Stomach (tissue), 9 donors: ENCODE measurements around the gene KIRREL3. TPM values are rescaled to one million over a fixed set of nuclear protein-coding genes. Genes with fewer than 3 reads are reported as not detected.

Source experiments
- DNase-seq, 2 donors: peaks; one replicate each; pipeline versions ENCODE4 v3.0.0 to v3.0.0-alpha.2; 2013 to 2019
- H3K27ac ChIP-seq, 5 donors: fragments of 200-600 bp in 4 of 5; sonication (generic) in 4 of 5; one replicate each; pipeline ENCODE4 v1.5.1; 2013 to 2019; ENCODE audit warnings: mild to moderate bottlenecking in 1 of 5, moderate library complexity in 1 of 5
- H3K27me3 ChIP-seq, 3 donors: fragments of 200-600 bp; sonication (generic); one replicate each; pipeline ENCODE4 v1.5.1; 2017 to 2019; ENCODE audit warnings: mixed run types in 1 of 3
- H3K36me3 ChIP-seq, 4 donors: fragments of 200-600 bp; sonication (generic); 1 replicate in 3 of 4; 2 replicates in 1 of 4; pipeline ENCODE4 v1.5.1; 2016 to 2019
- H3K4me1 ChIP-seq, 4 donors: fragments of 200-600 bp; sonication (generic); one replicate each; pipeline ENCODE4 v1.5.1; 2016 to 2019
- H3K4me3 ChIP-seq, 4 donors: fragments of 200-600 bp; sonication (generic) in 3 of 4; one replicate each; pipeline ENCODE4 v1.5.1; 2016 to 2019; ENCODE audit warnings: mild to moderate bottlenecking in 1 of 4
- H3K9me3 ChIP-seq, 4 donors: fragments of 200-600 bp; sonication (generic); one replicate each; pipeline ENCODE4 v1.5.1; 2016 to 2019
- CTCF ChIP-seq, 7 experiments: fragments of 450-650 bp in 4 of 7; fragments of 200-600 bp in 3 of 7; sonication (generic) in 3 of 7; IDR thresholded peaks; one replicate each; pipeline ENCODE4 v1.5.1; 2016 to 2019; ENCODE audit warnings: antibody characterized with exemption in 7 of 7, control low read depth in 2 of 7, mild to moderate bottlenecking in 1 of 7
- EP300 ChIP-seq: sonication (generic); formaldehyde crosslinking; IDR thresholded peaks from one replicate; pipeline ENCODE4 v1.6.1; 2017; ENCODE audit warnings: antibody characterized with exemption
- POLR2A ChIP-seq, 4 donors: fragments of 450-650 bp; IDR thresholded peaks; one replicate each; pipeline ENCODE4 v1.6.1; 2016; ENCODE audit warnings: antibody characterized with exemption in 4 of 4, control low read depth in 2 of 4, mild to moderate bottlenecking in 1 of 4, moderate library complexity in 1 of 4
- POLR2AphosphoS5 ChIP-seq, 3 donors: sonication (generic); formaldehyde crosslinking; IDR thresholded peaks; one replicate each; pipeline ENCODE4 v1.6.1; 2016; ENCODE audit warnings: antibody characterized with exemption in 3 of 3
- WGBS, 5 donors: extraction: QIAGEN DNeasy Blood & Tissue Kit in 3 of 5; methylation state at CpG; one replicate each; pipeline versions ENCODE4 v1.1.5 to v1.1.7; 2013 to 2018; 5-methylcytosine and 5-hydroxymethylcytosine counted together
- intact Hi-C: fragments of 100-400 bp; cut with DNase I; formaldehyde crosslinking; loops from one replicate; pipeline ENCODE4 v1.15.1; 2023; ENCODE audit warnings: low total_unique reads
- polyA plus RNA-seq, 3 donors: library from polyadenylated mRNA; stranded (reverse); fragments of 200-250 nt; gene quantifications; one replicate each; pipeline ENCODE4 v1.2.3, GENCODE V29; 2013
- total RNA-seq, 5 donors: library from RNA; depleted of rRNA; stranded (reverse); fragments of >200 nt; gene quantifications; one replicate each; pipeline versions ENCODE4 v1.1.0 to v1.2.3, GENCODE V29; 2014 to 2016
- donor health status: healthy with polysubstance abuse.
- donor health status: Bipolar disorder and iron deficiency.
- donor health status: healthy.

Gene KIRREL3
- total and polyA plus RNA-seq, 8 donors, result 0.10 to 1.7 (median 0.38) TPM; not detected in 4

- Histone ChIP-seq H3K27ac (no peak overlapping the region), H3K4me3 (no peak overlapping the region), H3K9me3 (no peaks in the 10 kb centered on the region), H3K36me3 (no peaks in the 10 kb centered on the region), H3K27me3 (peaks cover 0 to 43% (median 10%) of the 10 kb centered on the region in 3 donors), H3K4me1 (peaks cover 0 to 11% (median 4%) of the 10 kb centered on the region in 4 donors)
- 75 to 85% (median 78%) methylated on average over 5 of the region's 5 CpGs for WGBS, 5 donors
- intact Hi-C loops, result no loop called here
- DNase-seq, result no peak
- no peak for TF ChIP-seq CTCF (IDR thresholded peaks at IDR 0.05)
- TF ChIP-seq POLR2AphosphoS5 (IDR thresholded peaks at IDR 0.05), result no peak
- TF ChIP-seq EP300, result no peak
- no peak for TF ChIP-seq POLR2A (IDR thresholded peaks at IDR 0.05)
Measured at GRCh38 chr11:126546694-126547093, 453.9 kb downstream of the KIRREL3 start.

GRCh38 chr11:126546191-126546590 lies 454.4 kb downstream of the KIRREL3 start:
- Histone ChIP-seq H3K4me3 (no peak overlapping the region), H3K9me3 (no peaks in the 10 kb centered on the region), H3K4me1 (peaks cover 0 to 11% (median 4%) of the 10 kb centered on the region in 4 donors), H3K27me3 (peaks cover 0 to 40% (median 10%) of the 10 kb centered on the region in 3 donors), H3K36me3 (no peaks in the 10 kb centered on the region), H3K27ac (no peak overlapping the region)
- no peak for DNase-seq
- intact Hi-C loops, result no loop called here
- no peak for TF ChIP-seq CTCF (IDR thresholded peaks at IDR 0.05)
- TF ChIP-seq EP300, result no peak
- no peak for TF ChIP-seq POLR2AphosphoS5 (IDR thresholded peaks at IDR 0.05)
- TF ChIP-seq POLR2A (IDR thresholded peaks at IDR 0.05), result no peak
- 87 to 100% (median 95%) methylated on average over 2 of the region's 2 CpGs for WGBS, 5 donors

- no peak for DNase-seq
- Histone ChIP-seq H3K27me3 (peaks cover 0 to 35% (median 10%) of the 10 kb centered on the region in 3 donors), H3K36me3 (no peaks in the 10 kb centered on the region), H3K27ac (no peak overlapping the region), H3K4me3 (no peak overlapping the region), H3K4me1 (peaks cover 0 to 11% (median 4%) of the 10 kb centered on the region in 4 donors), H3K9me3 (no peaks in the 10 kb centered on the region)
- TF ChIP-seq EP300 (no peak), CTCF (IDR thresholded peaks at IDR 0.05) (no peak), POLR2A (IDR thresholded peaks at IDR 0.05) (no peak), POLR2AphosphoS5 (IDR thresholded peaks at IDR 0.05) (no peak)
- WGBS, 5 donors, result 63 to 74% (median 64%) methylated on average over 8 of the region's 8 CpGs
- intact Hi-C loops, result no loop called here
Measured at GRCh38 chr11:126545057-126545555, 455.5 kb downstream of the KIRREL3 start.

- 22 to 31% (median 29%) methylated on average over 13 to 15 of the region's 15 CpGs for WGBS, 5 donors
- no peak overlapping the region for H3K27ac ChIP-seq
- DNase-seq, result peak in 1 of 2 donors; percentile 58
- intact Hi-C loops, result no loop called here
- H3K36me3 ChIP-seq, result no peaks in the 10 kb centered on the region
- TF ChIP-seq POLR2A (IDR thresholded peaks at IDR 0.05) (no peak), CTCF (IDR thresholded peaks at IDR 0.05) (no peak), POLR2AphosphoS5 (IDR thresholded peaks at IDR 0.05) (no peak), EP300 (no peak)
- peaks cover 0 to 32% (median 10%) of the 10 kb centered on the region in 3 donors for H3K27me3 ChIP-seq
- peaks cover 0 to 11% (median 4%) of the 10 kb centered on the region in 4 donors for H3K4me1 ChIP-seq
- no peak overlapping the region for H3K4me3 ChIP-seq
- no peaks in the 10 kb centered on the region for H3K9me3 ChIP-seq
Measured at GRCh38 chr11:126544108-126545056, 456.2 kb downstream of the KIRREL3 start.
